ENCODE data around the gene CHAT. TPM values are rescaled to one million over a fixed set of nuclear protein-coding genes. Genes with fewer than 3 reads are reported as not detected.

CHAT gene
- total and polyA plus RNA-seq, 2 of the 13 experiments (the other 11 are each of a cell fraction or from before 2014, with no cell fraction given): not detected

- Histone ChIP-seq H3K4me3 (replicated peaks in 1 of 3; ENCODE audit: insufficient read depth in 1 of 3, low read depth in 2 of 3, low read length in 3 of 3) (no peak overlapping the region), H4K20me1 (ENCODE audit: insufficient read depth, low read length) (no peaks in the 10 kb centered on the region), H3K27me3 (ENCODE audit: control insufficient read depth in 1 of 2, insufficient read depth in 2 of 2, low read length in 2 of 2) (peaks cover 0 to 27% of the 10 kb centered on the region in 2 experiments; a peak in 4 of 5 replicates), H3K79me2 (ENCODE audit: insufficient read depth, low read length) (no peaks in the 10 kb centered on the region), H3K9ac (ENCODE audit: insufficient read depth, low read depth, low read length) (no peak overlapping the region), H2AFZ (ENCODE audit: low read length) (no peak overlapping the region), H3K27ac (ENCODE audit: extremely low read length, insufficient read depth, low read length) (no peak overlapping the region), H3K9me3 (ENCODE audit: low read length) (peaks cover 2% of the 10 kb centered on the region), H3K36me3 (replicated peaks in 1 of 2; ENCODE audit: control insufficient read depth in 1 of 2, insufficient read depth in 2 of 2, low read length in 2 of 2) (no peaks in the 10 kb centered on the region), H3K4me2 (ENCODE audit: low read depth, low read length) (no peak overlapping the region), H3K4me1 (ENCODE audit: insufficient read depth, low read length) (no peaks in the 10 kb centered on the region)
- TF ChIP-seq GATA4 (IDR thresholded peaks at IDR 0.05; ENCODE audit: borderline replicate concordance, low read depth): no peak
- TF ChIP-seq GABPB1 (CRISPR knock-in tag; IDR thresholded peaks at IDR 0.05): no peak
- no peak for TF ChIP-seq ZBTB33 (CRISPR knock-in tag; IDR thresholded peaks at IDR 0.05)
- no peak for TF ChIP-seq SNAI1 (CRISPR knock-in tag; IDR thresholded peaks at IDR 0.05; ENCODE audit: borderline replicate concordance)
- no peak for TF ChIP-seq TOPORS (CRISPR knock-in tag; IDR thresholded peaks at IDR 0.05)
- in situ Hi-C loops (cut with HindIII; ENCODE audit: extremely low pct_ligation_motif_present, low pct_unique_long_range_greater_than_20kb) (no loop called here), intact Hi-C loops (cut with micrococcal nuclease; ENCODE audit: unreplicated experiment) (no loop called here)
- WGBS (ENCODE audit: low lambda C conversion rate): 0% methylated on average over 2 of the region's 7 CpGs
- FAIRE-seq (no peak), ATAC-seq (no peak), DNase-seq (ENCODE audit: low spot score) (no peak)
- CTCF ChIA-PET (ENCODE audit: low intra/inter-chr PET ratio, low total read pairs): no interaction called here
- POLR2A ChIA-PET: no interaction called here
- no TSS peak for BruUV-seq (replicated peaks)
These were observed 50.4 kb downstream of the CHAT start for GRCh38 chr10:49664006-49664841.

Measured in HepG2 (cell line).